HepG2 (cell line): Measurements from ENCODE around the gene SDK1. TPM values are rescaled to one million over a fixed set of nuclear protein-coding genes. Genes with fewer than 3 reads are reported as not detected.

ENCODE experiments used
- ATAC-seq: fragments of 200-7000 bp; cut with Tn5 transposase; 3 replicates; pipeline ENCODE4 v1.9.1; 2020; ENCODE audit warnings: mild to moderate bottlenecking, moderate library complexity
- BruUV-seq: library from RNA; stranded (reverse); fragments of 400-500 nt; replicated peaks from 2 replicates; lab custom pipeline; 2021; lab: Mats Ljungman, UMichigan
- CTCF ChIA-PET: fragments of 300-600 bp; formaldehyde crosslinking; extraction: SDS; loops from one replicate; lab custom pipeline; 2021; ENCODE audit warnings: low total read pairs, inconsistent platforms, low intra/inter-chr PET ratio; lab: Yijun Ruan, JAX
- POLR2A ChIA-PET: fragments of 350-600 bp; sonication (Branson Sonifier 250); formaldehyde crosslinking; loops from one replicate; lab custom pipeline; 2020; ENCODE audit warnings: antibody characterized with exemption, inconsistent platforms; lab: Yijun Ruan, JAX
- DNase-seq: peaks from one replicate; pipeline ENCODE4 v3.0.0-alpha.2; 2015; ENCODE audit warnings: low spot score
- FAIRE-seq: peaks from 3 replicates; lab custom pipeline; 2011; peaks lifted over from hg19 to GRCh38; lab: Jason Lieb, UNC
- H2AFZ ChIP-seq: one replicate; pipeline ENCODE4 v1.6.1; 2011; ENCODE audit warnings: low read length, inconsistent platforms
- H3K27ac ChIP-seq: fragments of 300-600 bp; 3 replicates; pipeline ENCODE4 v1.8.0; 2011; ENCODE audit warnings: mixed run types, mild to moderate bottlenecking, mixed read lengths, low read length, inconsistent platforms; ENCODE audit not compliant: insufficient read depth; ENCODE audit errors: extremely low read length
- H3K27me3 ChIP-seq, 2 experiments: fragments of 200-600 bp in 1 of 2; 2 replicates in 1 of 2; 3 replicates in 1 of 2; pipeline versions ENCODE4 v1.6.0 to v1.8.0; 2011; ENCODE audit warnings: low read length in 2 of 2, mild to moderate bottlenecking in 2 of 2, moderate library complexity in 2 of 2, inconsistent platforms in 1 of 2; ENCODE audit not compliant: insufficient read depth in 2 of 2, control insufficient read depth in 1 of 2
- H3K36me3 ChIP-seq, 2 experiments: fragments of 200-600 bp in 1 of 2; replicated peaks in 1 of 2; 2 replicates in 1 of 2; 3 replicates in 1 of 2; pipeline versions ENCODE4 v1.5.1 to v1.8.0; 2011; ENCODE audit warnings: low read length in 2 of 2, inconsistent platforms in 1 of 2; ENCODE audit not compliant: insufficient read depth in 2 of 2, control insufficient read depth in 1 of 2
- H3K4me1 ChIP-seq: 2 replicates; pipeline ENCODE4 v1.5.1; 2012; ENCODE audit warnings: low read length, inconsistent platforms; ENCODE audit not compliant: insufficient read depth
- H3K4me2 ChIP-seq: 2 replicates; pipeline ENCODE4 v1.6.0; 2011; ENCODE audit warnings: low read depth, low read length, inconsistent platforms
- H3K4me3 ChIP-seq, 3 experiments: fragments of 200-600 bp in 1 of 3; sonication (generic), shearing (Covaris generic) in 1 of 3; replicated peaks in 1 of 3; 2 replicates each; pipeline ENCODE4 v1.5.1; 2011 to 2016; ENCODE audit warnings: low read length in 3 of 3, inconsistent platforms in 2 of 3, low read depth in 2 of 3, mild to moderate bottlenecking in 2 of 3, control low read depth in 1 of 3, mixed read lengths in 1 of 3; ENCODE audit not compliant: insufficient read depth in 1 of 3
- H3K79me2 ChIP-seq: one replicate; pipeline ENCODE4 v1.6.1; 2011; ENCODE audit warnings: low read length, inconsistent platforms; ENCODE audit not compliant: insufficient read depth
- H3K9ac ChIP-seq: 2 replicates; pipeline ENCODE4 v1.6.0; 2011; ENCODE audit warnings: mild to moderate bottlenecking, low read depth, low read length, inconsistent platforms; ENCODE audit not compliant: insufficient read depth
- H3K9me3 ChIP-seq: 2 replicates; pipeline ENCODE4 v1.5.1; 2012; ENCODE audit warnings: mild to moderate bottlenecking, low read length
- H4K20me1 ChIP-seq: 2 replicates; pipeline ENCODE4 v1.6.0; 2011; ENCODE audit warnings: inconsistent platforms, mild to moderate bottlenecking, low read length, moderate library complexity; ENCODE audit not compliant: insufficient read depth
- CBX2 ChIP-seq, 2 experiments: fragments of 200-600 bp in 1 of 2; sonication (generic); formaldehyde crosslinking in 1 of 2; IDR thresholded peaks; 2 replicates each; pipeline versions ENCODE4 v1.7.0 to v1.8.1; 2018 to 2022; ENCODE audit warnings: low read depth in 2 of 2, low read length in 1 of 2, mild to moderate bottlenecking in 1 of 2, missing genetic modification reagents in 1 of 2
- WGBS: methylation state at CpG from one replicate; pipeline ENCODE4 v1.1.6; 2017; ENCODE audit warnings: low lambda C conversion rate; 5-methylcytosine and 5-hydroxymethylcytosine counted together
- in situ Hi-C: cut with HindIII; loops from 2 replicates; pipeline ENCODE4 v1.10.0; 2017; ENCODE audit warnings: low pct_unique_long_range_greater_than_20kb; ENCODE audit not compliant: extremely low pct_ligation_motif_present
- intact Hi-C: fragments of 100-400 bp; cut with micrococcal nuclease; formaldehyde crosslinking; loops from one replicate; pipeline ENCODE4 v1.10.0; 2022; ENCODE audit not compliant: unreplicated experiment
- polyA plus RNA-seq, 8 experiments: library from polyadenylated mRNA; depleted of rRNA in 3 of 8; stranded (reverse) in 7 of 8; unstranded in 1 of 8; fragments of >200 nt; fragmentation: Illumina TruSeq in 4 of 8; extraction: Trizol in 4 of 8; gene quantifications; 2 replicates each; pipeline versions ENCODE4 v1.2.1 to v1.2.3, GENCODE V29; 2011 to 2016; ENCODE audit warnings: low read depth in 4 of 8, missing spikeins in 1 of 8, mixed read lengths in 1 of 8; ENCODE audit not compliant: insufficient read depth in 1 of 8
- total RNA-seq, 5 experiments: library from RNA; depleted of rRNA; stranded (reverse); fragments of >200 nt; fragmentation: Illumina TruSeq; extraction: Trizol; gene quantifications; 2 replicates each; pipeline ENCODE4 v1.2.3, GENCODE V29; 2016; ENCODE audit warnings: low read depth in 1 of 5
- TF ChIP-seq, protein P1 (sequence below): sonication (generic); IDR thresholded peaks from 2 replicates; pipeline ENCODE4 v1.6.1; 2016; ENCODE audit warnings: low read depth, borderline replicate concordance
- TF ChIP-seq, protein P2 (sequence below): sonication (generic); formaldehyde crosslinking; IDR thresholded peaks from 2 replicates; pipeline ENCODE4 v1.5.1; 2020; ENCODE audit warnings: mild to moderate bottlenecking, missing genetic modification reagents, borderline replicate concordance

The SDK1 gene
- total and polyA plus RNA-seq, 2 of the 13 experiments (the other 11 are each of a cell fraction or from before 2014, with no cell fraction given), result 0.35 to 2.4 TPM

DNA sequence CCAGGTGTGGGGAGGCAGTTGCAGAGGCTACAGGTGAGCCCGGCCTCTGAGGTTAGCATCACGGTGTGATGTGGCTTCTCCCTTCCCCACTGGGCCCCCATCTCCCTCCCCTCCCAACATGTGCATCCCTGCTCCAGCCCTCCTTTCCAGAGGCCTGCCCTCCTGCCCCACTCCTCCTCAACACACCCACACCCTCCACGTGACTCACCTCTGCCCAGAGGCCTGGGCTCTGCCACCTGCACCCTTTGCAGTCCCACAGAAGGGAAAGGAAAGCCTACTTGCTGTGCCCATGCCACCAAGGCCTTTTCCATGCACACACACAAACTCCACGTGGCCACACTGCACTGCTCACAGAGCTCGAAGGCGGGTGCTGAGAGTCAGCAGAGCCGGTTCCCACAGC, 880.4 kb downstream of the SDK1 start (continued):
- TF ChIP-seq, protein P1, sequence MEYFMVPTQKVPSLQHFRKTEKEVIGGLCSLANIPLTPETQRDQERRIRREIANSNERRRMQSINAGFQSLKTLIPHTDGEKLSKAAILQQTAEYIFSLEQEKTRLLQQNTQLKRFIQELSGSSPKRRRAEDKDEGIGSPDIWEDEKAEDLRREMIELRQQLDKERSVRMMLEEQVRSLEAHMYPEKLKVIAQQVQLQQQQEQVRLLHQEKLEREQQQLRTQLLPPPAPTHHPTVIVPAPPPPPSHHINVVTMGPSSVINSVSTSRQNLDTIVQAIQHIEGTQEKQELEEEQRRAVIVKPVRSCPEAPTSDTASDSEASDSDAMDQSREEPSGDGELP, result no peak

DNA sequence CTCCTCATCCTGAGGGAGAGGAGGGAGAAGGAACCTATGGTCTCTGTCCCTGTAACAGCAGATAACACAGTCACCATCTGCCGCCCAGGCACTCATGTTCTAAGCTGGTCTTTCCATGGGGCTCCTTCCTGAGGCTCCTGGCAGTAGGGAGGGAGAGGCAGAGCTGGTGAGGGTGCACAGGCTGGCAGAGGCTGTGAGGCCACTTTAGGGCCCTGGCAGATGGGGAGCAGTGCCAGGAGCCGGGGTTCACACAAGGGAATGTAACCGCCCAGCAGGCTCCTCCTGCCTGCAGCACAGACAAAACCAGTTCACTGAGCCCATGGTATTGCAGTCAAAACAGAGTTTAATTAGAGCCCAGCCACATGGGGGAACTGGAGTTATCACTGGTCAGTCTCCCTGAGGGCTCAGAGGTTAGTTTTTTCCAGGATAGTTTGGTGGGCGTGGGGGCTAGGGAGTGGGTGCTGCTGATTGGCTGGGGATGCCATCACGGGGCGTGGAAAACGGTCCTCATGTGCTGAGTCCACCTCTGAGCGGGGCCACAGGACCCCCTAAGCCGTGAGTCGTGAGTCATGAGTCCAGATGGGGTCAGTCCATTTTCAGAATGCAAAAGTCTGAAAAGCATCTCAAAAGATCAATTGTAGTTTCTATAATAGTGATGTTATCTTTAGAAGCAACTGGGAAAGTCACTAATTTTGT, 881.7 kb downstream of the SDK1 start:
- H3K4me2 ChIP-seq, result no peak overlapping the region
- WGBS, result 75% methylated on average over 6 of the region's 10 CpGs
- no peak overlapping the region for H3K9ac ChIP-seq
- H4K20me1 ChIP-seq, result no peaks in the 10 kb centered on the region
- H3K4me1 ChIP-seq, result no peaks in the 10 kb centered on the region
- DNase-seq, result no peak
- H3K27ac ChIP-seq, result no peak overlapping the region
- H2AFZ ChIP-seq, result no peak overlapping the region
- TF ChIP-seq, protein P2, sequence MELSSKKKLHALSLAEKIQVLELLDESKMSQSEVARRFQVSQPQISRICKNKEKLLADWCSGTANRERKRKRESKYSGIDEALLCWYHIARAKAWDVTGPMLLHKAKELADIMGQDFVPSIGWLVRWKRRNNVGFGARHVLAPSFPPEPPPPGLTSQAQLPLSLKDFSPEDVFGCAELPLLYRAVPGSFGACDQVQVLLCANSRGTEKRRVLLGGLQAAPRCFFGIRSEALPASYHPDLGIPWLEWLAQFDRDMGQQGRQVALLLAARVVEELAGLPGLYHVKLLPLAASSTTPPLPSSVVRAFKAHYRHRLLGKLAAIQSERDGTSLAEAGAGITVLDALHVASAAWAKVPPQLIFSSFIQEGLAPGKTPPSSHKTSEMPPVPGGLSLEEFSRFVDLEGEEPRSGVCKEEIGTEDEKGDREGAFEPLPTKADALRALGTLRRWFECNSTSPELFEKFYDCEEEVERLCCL (CRISPR knock-in tag), result no peak
- TF ChIP-seq CBX2 (IDR thresholded peaks at IDR 0.05; ENCODE audit: low read depth, low read length) (no peak), CBX2 (CRISPR knock-in tag; IDR thresholded peaks at IDR 0.05; ENCODE audit: low read depth) (no peak)
- no peak for FAIRE-seq
- POLR2A ChIA-PET, result no interaction called here
- no peaks in the 10 kb centered on the region for H3K27me3 ChIP-seq
- CTCF ChIA-PET, result no interaction called here
- BruUV-seq, result no TSS peak
- no peak overlapping the region for H3K4me3 ChIP-seq
- ATAC-seq, result no peak
- intact Hi-C loops, result no loop called here
- H3K36me3 ChIP-seq, result no peaks in the 10 kb centered on the region
- no peaks in the 10 kb centered on the region for H3K79me2 ChIP-seq
- in situ Hi-C loops, result no loop called here
- no peaks in the 10 kb centered on the region for H3K9me3 ChIP-seq
